ENCODE measurements around the gene CDK14.

DNA sequence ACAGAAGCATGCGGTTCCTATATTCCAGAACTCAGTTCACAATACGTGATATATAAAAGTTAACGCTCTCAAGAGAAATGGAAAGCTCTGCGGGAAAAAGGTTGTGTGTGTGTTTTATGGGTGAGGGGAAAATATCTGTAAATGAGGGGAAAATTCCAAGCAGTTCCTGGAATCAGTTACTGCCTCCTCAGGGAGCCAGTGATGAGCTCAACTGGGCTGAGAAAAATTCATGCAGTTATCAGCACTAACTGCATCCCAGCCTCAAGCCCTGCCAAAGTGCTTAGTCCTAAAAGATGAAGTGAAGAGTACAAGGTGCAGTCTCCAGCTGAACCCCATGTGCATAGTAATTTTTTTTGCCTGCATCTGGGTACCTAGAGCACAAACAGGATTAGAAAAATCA, 191.9 kb downstream of the CDK14 start:
- TF ChIP-seq POLR2A (IDR thresholded peaks at IDR 0.05; ENCODE audit: low read depth, low read length), result no peak
- TF ChIP-seq YY1 (IDR thresholded peaks at IDR 0.05; ENCODE audit: low read depth, low read length), result no peak
- no peak for TF ChIP-seq EZH2 (IDR thresholded peaks at IDR 0.05; ENCODE audit: borderline replicate concordance, control insufficient read depth, low read depth, low read length)

Data from GM12878 (cell line).